GM12878 (cell line): ENCODE measurements around the gene DNAJC16.

ENCODE experiments used
- CTCF ChIP-seq, 3 experiments: IDR thresholded peaks in 2 of 3; conservative IDR thresholded peaks in 1 of 3; 2 replicates each; pipeline ENCODE4 v1.5.1; 2011; ENCODE audit warnings: low read depth in 3 of 3, low read length in 3 of 3, mild to moderate bottlenecking in 3 of 3, control low read depth in 2 of 3, moderate library complexity in 2 of 3, inconsistent platforms in 1 of 3, mixed read lengths in 1 of 3; ENCODE audit not compliant: control insufficient read depth in 2 of 3, insufficient read depth in 1 of 3; ENCODE audit errors: extremely low read depth in 1 of 3
- EZH2 ChIP-seq: IDR thresholded peaks from 2 replicates; pipeline ENCODE4 v1.6.1; 2012; ENCODE audit warnings: low read depth, mild to moderate bottlenecking, control low read depth, inconsistent platforms, low read length, borderline replicate concordance; ENCODE audit not compliant: control insufficient read depth
- FOS ChIP-seq: IDR thresholded peaks from 3 replicates; pipeline ENCODE4 v1.6.1; 2011; ENCODE audit warnings: borderline replicate concordance; ENCODE audit not compliant: insufficient read length; ENCODE audit errors: extremely low read depth
- GABPA ChIP-seq: IDR thresholded peaks from 2 replicates; pipeline ENCODE4 v1.6.1; 2014; ENCODE audit warnings: antibody characterized with exemption, low read depth, mild to moderate bottlenecking, inconsistent platforms
- MXI1 ChIP-seq: fragments of 150-350 bp; IDR thresholded peaks from 2 replicates; pipeline ENCODE4 v1.6.1; 2011; ENCODE audit warnings: low read depth, mild to moderate bottlenecking, inconsistent platforms, low read length, improper control_type of control experiment
- PML ChIP-seq: IDR thresholded peaks from 2 replicates; pipeline ENCODE4 v1.6.1; 2012; ENCODE audit warnings: low read length, inconsistent platforms
- POLR2A ChIP-seq: IDR thresholded peaks from 2 replicates; pipeline ENCODE4 v1.6.1; 2011; ENCODE audit warnings: low read depth, mild to moderate bottlenecking, low read length
- SMAD1 ChIP-seq: fragments of 450-650 bp; IDR thresholded peaks from 2 replicates; pipeline ENCODE4 v1.6.1; 2018; ENCODE audit warnings: mild to moderate bottlenecking, low read depth; ENCODE audit not compliant: partially characterized antibody

DNA sequence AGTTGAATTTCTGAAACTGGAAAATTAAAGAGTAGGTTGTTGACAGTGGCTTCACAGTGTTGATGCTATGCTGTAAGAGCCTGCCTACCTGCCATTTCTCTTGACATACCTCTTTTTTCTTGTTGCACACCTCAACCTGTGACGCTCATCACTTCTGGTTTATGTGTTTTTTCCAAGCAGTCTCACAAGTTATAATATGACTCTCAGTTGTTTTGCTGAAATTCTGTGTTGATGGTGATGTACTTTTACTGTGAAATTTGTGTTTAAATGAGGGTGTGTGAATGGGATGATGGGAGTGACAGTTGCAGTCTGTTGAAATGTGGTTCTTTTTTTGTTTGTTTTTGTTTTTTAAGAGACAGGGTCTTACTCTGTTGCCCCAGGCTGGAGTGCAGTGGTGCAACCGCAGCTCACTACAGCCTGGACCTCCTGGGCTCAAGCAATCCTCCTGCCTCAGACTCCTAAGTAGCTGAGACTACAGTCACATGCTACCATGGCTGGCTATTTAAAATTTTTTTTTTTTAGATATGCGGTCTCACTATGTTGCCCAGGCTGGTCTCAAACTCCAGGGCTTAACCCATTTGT is 97.6 kb downstream of the DNAJC16 start:
- TF ChIP-seq MXI1: no peak
- no peak for TF ChIP-seq GABPA
- no peak for TF ChIP-seq CTCF (IDR thresholded peaks at IDR 0.05 in 2 of 3, conservative IDR thresholded peaks at IDR 0.05 in 1 of 3; ENCODE audit: control insufficient read depth in 2 of 3, extremely low read depth in 1 of 3, insufficient read depth in 1 of 3, low read depth in 3 of 3, low read length in 3 of 3)
- no peak for TF ChIP-seq EZH2
- no peak for TF ChIP-seq POLR2A
- TF ChIP-seq PML: no peak
- TF ChIP-seq SMAD1: no peak
- TF ChIP-seq FOS: no peak
